Thymus (tissue), 11 donors: ENCODE data around the gene NCOA7. TPM values are rescaled to one million over a fixed set of nuclear protein-coding genes. Genes with fewer than 3 reads are reported as not detected.

Experiments used
- DNase-seq, 9 donors: peaks; one replicate each; pipeline ENCODE4 v3.0.0-alpha.2; 2013; ENCODE audit warnings: low spot score in 9 of 9, low read depth in 6 of 9, missing footprints in 1 of 9
- H3K27ac ChIP-seq, 2 donors: one replicate each; pipeline ENCODE4 v1.5.1; 2013; ENCODE audit warnings: control low read depth in 1 of 2, low read depth in 1 of 2, low read length in 1 of 2, mild to moderate bottlenecking in 1 of 2, moderate library complexity in 1 of 2
- H3K27me3 ChIP-seq, 2 donors: one replicate each; pipeline ENCODE4 v1.5.1; 2013; ENCODE audit warnings: low read length in 1 of 2; ENCODE audit not compliant: control insufficient read depth in 2 of 2, insufficient read depth in 1 of 2
- H3K36me3 ChIP-seq, 2 donors: one replicate each; pipeline ENCODE4 v1.5.1; 2013; ENCODE audit warnings: low read length in 1 of 2, mild to moderate bottlenecking in 1 of 2, moderate library complexity in 1 of 2; ENCODE audit not compliant: control insufficient read depth in 2 of 2, insufficient read depth in 2 of 2
- H3K4me1 ChIP-seq, 2 donors: one replicate each; pipeline ENCODE4 v1.5.1; 2013; ENCODE audit warnings: low read length in 2 of 2; ENCODE audit not compliant: control insufficient read depth in 2 of 2, insufficient read depth in 2 of 2
- H3K4me3 ChIP-seq, 2 donors: one replicate each; pipeline ENCODE4 v1.5.1; 2013; ENCODE audit warnings: low read length in 2 of 2, control low read depth in 1 of 2, mild to moderate bottlenecking in 1 of 2
- H3K9me3 ChIP-seq, 2 donors: one replicate each; pipeline ENCODE4 v1.5.1; 2013; ENCODE audit warnings: low read length in 1 of 2, mild to moderate bottlenecking in 1 of 2; ENCODE audit not compliant: control insufficient read depth in 2 of 2, insufficient read depth in 1 of 2
- WGBS: extraction: QIAGEN DNeasy Blood & Tissue Kit; methylation state at CpG from one replicate; pipeline ENCODE4 v1.1.7; 2013; 5-methylcytosine and 5-hydroxymethylcytosine counted together
- polyA plus RNA-seq: library from polyadenylated mRNA; stranded (reverse); fragments of 200-250 nt; gene quantifications from one replicate; pipeline ENCODE4 v1.2.3, GENCODE V29; 2013
- total RNA-seq: library from RNA; stranded (reverse); fragments of 120-200 nt; gene quantifications from one replicate; pipeline ENCODE4 v1.2.4, GENCODE V29; 2013
- donor health status: healthy.

NCOA7 gene
- total and polyA plus RNA-seq, 2 donors, result 8.4 to 15.8 TPM

DNA sequence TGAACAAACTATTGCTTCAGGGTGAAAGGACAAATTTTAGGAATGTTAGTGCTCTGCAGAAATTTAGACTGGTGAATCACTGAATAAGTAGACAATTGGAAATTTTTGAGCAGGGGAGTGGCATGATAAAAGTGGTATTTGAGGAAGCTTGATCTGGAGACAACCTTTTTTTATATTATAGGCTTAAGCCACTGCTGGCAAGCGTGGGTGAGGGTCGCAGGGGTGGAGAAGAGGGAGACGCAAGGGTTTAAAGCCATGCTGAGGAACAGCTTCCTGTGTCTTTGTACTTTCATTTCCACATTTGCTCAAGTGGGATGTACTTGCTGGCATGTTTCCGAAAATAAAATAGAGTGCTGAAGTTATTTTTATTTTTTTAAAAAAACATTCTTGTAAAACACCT is 23.7 kb downstream of the NCOA7 start:
- 13% methylated on average over 4 of the region's 4 CpGs for WGBS
- Histone ChIP-seq H3K4me1 (peaks cover 0 to 5% of the 10 kb centered on the region in 2 donors), H3K9me3 (no peaks in the 10 kb centered on the region), H3K36me3 (no peaks in the 10 kb centered on the region), H3K27ac (no peak overlapping the region), H3K27me3 (no peaks in the 10 kb centered on the region), H3K4me3 (no peak overlapping the region)
- no peak for DNase-seq

DNA sequence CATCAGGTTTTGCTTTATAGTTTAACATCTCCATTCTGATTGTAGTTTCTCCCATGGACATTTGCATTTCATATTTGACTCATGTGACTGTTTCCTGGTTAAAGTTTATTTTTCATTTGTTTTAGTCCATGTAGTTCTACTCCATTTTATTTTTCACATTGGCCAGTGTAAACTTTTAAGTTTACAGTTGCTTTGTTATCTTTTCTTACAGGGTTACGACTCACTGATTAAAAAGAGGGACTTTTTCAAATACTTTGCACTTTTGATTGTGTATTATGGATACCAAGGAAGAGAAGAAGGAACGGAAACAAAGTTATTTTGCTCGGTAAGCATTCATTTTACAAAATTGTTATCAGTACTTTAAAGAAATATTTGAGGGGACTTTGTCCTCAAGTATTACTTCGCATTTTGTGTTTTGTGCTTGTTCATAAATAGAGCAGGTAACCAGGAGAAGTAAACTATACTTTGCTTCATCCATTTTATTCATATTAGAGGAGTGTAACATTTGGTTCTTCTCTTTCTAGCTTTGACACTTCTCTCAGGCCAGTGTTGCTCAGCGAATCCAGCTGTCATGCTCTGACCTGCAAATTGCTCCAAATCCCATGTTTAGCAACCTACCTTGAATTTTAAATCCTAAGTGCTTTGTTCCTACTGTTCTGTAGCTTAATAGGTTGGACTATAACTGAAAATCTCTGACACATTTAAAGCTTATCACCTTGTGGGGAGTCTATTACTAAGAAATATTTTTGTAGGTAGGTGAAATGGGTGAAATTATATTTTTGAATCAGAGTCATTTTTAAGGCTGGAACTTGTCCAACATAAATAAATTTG is 24.5 kb downstream of the NCOA7 start:
- 90% methylated on average over 5 of the region's 5 CpGs for WGBS
- DNase-seq, result no peak
- no peaks in the 10 kb centered on the region for H3K9me3 ChIP-seq
- peaks cover 0 to 5% of the 10 kb centered on the region in 2 donors for H3K4me1 ChIP-seq
- H3K4me3 ChIP-seq, result no peak overlapping the region
- peak overlapping the region in 1 of 2 donors; percentile 0 for H3K27ac ChIP-seq
- no peaks in the 10 kb centered on the region for H3K27me3 ChIP-seq
- H3K36me3 ChIP-seq, result peaks cover 0 to under 1% of the 10 kb centered on the region in 2 donors

DNA sequence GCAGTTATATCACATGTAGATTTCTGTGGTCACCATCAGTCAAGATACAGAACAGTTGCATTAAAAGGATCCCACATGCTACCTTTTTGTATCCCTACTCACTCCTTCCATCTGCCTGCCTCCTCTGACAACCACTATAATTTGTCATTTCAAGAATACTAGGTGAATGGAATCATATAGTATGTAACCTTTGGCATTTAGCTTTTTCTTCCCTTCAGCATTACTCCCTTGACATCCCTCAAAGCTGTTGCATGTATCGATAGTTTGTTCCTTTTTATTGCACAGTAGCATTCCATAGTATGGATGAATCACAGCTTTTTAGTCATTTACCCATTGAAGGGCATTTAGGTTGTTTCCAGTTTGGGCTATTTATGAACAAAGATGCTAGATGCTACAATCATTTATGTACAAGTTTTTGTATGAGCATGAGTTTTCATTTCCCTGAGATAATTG is 26.1 kb downstream of the NCOA7 start:
- no peak overlapping the region for H3K27ac ChIP-seq
- WGBS, result 96% methylated on average over 1 of the region's 1 CpG
- peaks cover 0 to 5% of the 10 kb centered on the region in 2 donors for H3K4me1 ChIP-seq
- DNase-seq, result no peak
- H3K9me3 ChIP-seq, result no peaks in the 10 kb centered on the region
- H3K27me3 ChIP-seq, result no peaks in the 10 kb centered on the region
- H3K36me3 ChIP-seq, result peaks cover 0 to 4% of the 10 kb centered on the region in 2 donors
- no peak overlapping the region for H3K4me3 ChIP-seq

DNA sequence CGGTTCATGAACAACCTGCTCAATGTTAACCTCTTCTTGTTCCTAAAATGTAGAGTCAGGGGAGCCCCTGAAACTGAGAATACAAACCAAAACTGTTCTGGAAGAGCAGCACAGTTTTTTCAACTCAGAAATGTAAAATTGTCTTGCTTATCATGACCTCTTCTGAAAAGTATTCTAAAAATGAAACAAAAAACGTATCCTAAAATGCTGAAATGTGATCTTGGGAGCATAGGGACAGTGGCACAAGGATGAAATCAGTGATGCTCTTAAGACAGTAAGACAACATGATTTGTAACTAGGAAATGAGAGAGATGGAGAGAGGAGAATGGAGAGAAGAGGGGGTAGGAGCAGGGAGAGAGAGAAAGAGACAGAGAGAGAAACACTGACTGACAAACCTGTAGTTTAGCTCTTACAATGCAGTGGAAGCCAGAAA is 27.5 kb downstream of the NCOA7 start:
- Histone ChIP-seq H3K4me3 (no peak overlapping the region), H3K27me3 (no peaks in the 10 kb centered on the region), H3K27ac (no peak overlapping the region), H3K9me3 (no peaks in the 10 kb centered on the region), H3K4me1 (peaks cover 0 to 5% of the 10 kb centered on the region in 2 donors), H3K36me3 (peaks cover 0 to 4% of the 10 kb centered on the region in 2 donors)
- no peak for DNase-seq
- WGBS, result 92% methylated on average over 2 of the region's 2 CpGs

DNA sequence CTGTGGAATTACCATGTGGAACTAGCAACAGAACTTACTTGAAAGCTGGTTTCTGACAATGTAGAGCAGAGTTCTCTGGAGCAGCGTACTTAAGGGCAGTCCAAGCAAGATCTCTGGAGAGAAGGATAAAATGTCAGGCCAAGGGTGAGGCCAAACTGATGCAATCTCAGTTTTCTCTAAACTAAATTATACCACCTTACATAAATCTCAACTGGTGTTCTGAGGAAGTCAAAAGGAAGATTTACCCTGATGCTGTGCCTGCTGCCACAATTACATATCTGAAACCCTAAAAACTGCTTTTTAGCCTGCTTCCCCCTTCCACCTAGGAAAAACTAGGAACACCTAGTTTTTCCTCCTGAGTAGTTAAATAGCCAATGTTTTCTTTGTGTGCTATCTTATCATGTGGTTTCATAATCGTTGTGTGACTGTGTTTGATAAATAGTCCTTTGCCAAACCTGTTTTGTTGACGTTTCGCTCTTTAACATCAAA is 28.1 kb downstream of the NCOA7 start:
- no peak overlapping the region for H3K4me3 ChIP-seq
- peaks cover 0 to 5% of the 10 kb centered on the region in 2 donors for H3K4me1 ChIP-seq
- WGBS, result 62% methylated on average over 4 of the region's 4 CpGs
- H3K9me3 ChIP-seq, result no peaks in the 10 kb centered on the region
- DNase-seq, result no peak
- H3K36me3 ChIP-seq, result peaks cover 0 to 4% of the 10 kb centered on the region in 2 donors
- no peak overlapping the region for H3K27ac ChIP-seq
- no peaks in the 10 kb centered on the region for H3K27me3 ChIP-seq

DNA sequence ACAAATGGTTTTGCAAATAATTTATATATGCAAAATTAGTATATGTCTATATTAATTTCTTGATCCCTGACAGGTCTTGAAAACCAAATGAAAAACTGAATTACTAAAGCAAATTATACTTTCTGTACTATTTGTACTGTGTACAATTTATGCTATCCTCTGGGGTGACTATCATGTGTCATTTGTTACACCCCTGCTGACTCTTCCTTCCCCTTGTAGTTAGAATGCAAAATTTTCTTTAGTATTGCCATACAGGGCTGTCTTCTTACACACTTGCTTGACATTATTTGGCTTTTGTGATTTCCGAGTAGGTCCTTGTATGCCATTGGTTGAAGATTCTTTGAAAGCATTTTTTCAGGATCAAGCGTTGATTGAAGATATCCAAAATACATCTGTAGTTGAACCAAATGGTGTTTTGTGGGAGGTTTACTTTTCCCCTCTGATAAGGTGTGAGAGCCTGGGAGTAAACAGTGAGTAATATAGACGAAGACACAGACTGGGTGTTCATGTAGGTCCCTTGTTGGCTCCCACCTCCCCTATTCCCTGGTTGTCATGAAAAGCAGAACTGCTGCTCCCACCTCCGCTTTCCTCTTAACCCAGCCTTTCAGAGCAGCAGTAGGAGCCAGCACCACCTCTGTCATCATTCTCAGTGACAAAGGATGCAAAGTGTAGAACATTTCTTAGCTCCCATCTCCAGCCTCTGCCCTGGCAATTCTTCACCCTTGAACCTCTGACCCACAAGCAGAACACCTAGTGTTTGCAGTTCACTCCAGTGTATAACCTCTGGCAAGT is 29.0 kb downstream of the NCOA7 start:
- Histone ChIP-seq H3K4me1 (no peaks in the 10 kb centered on the region), H3K36me3 (peaks cover 0 to 4% of the 10 kb centered on the region in 2 donors), H3K4me3 (no peak overlapping the region), H3K27me3 (no peaks in the 10 kb centered on the region), H3K9me3 (no peaks in the 10 kb centered on the region), H3K27ac (no peak overlapping the region)
- DNase-seq, result no peak
- 97% methylated on average over 4 of the region's 4 CpGs for WGBS

DNA sequence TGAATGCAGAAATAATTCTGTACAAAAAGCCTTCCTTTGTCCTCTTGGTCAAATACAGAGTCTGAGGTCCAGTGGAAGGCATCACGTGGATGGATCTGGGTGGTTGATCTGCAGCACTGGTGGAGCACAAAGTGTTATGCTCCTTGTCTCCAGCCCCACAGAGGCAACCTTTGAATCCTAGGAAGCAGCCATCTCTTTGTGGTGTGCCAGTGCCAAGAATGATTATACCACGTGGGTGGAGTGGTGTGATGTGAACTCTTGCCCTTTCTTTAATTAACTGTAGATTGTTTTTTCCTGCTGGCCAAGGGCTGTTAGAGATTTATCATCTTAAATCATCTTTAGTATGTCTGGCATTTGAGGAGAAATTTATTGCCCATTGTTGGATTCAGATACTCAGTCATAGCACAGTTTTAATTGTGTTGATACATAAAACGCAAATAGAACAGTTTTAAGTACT is 31.1 kb downstream of the NCOA7 start:
- no peaks in the 10 kb centered on the region for H3K4me1 ChIP-seq
- 76% methylated on average over 3 of the region's 3 CpGs for WGBS
- H3K4me3 ChIP-seq, result no peak overlapping the region
- H3K27ac ChIP-seq, result no peak overlapping the region
- peaks cover 0 to 4% of the 10 kb centered on the region in 2 donors for H3K36me3 ChIP-seq
- H3K9me3 ChIP-seq, result no peaks in the 10 kb centered on the region
- H3K27me3 ChIP-seq, result no peaks in the 10 kb centered on the region
- DNase-seq, result no peak

DNA sequence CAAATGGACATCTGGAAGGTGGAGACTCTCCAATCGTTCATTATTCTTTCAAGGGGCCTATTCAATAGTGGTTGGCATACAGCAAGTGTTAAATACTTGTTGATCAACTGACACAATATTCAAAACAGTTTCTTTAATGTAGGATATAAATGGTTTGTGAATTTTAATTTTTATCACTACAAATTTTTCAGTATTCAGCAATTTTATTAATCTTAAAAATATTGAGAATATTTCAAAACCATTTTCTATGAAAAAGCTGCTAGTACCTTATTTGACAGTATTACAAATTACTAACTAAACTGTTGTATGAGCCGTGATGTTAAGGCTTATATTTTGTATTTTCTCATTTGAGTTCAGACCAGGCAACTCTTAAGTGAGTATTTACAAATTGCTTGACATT is 32.4 kb downstream of the NCOA7 start:
- Histone ChIP-seq H3K36me3 (peaks cover 0 to 4% of the 10 kb centered on the region in 2 donors), H3K4me1 (no peaks in the 10 kb centered on the region), H3K27ac (no peak overlapping the region), H3K27me3 (no peaks in the 10 kb centered on the region), H3K9me3 (no peaks in the 10 kb centered on the region), H3K4me3 (no peak overlapping the region)
- DNase-seq, result no peak
- 95% methylated on average over 2 of the region's 2 CpGs for WGBS
